Panc1 (cell line): ENCODE results near the gene DNAJB13. TPM values are rescaled to one million over a fixed set of nuclear protein-coding genes. Genes with fewer than 3 reads are reported as not detected.

Experiments
- ATAC-seq: fragments of 200-7000 bp; cut with Tn5 transposase; 2 replicates; pipeline ENCODE4 v1.9.1; 2020; ENCODE audit warnings: mild to moderate bottlenecking, moderate library complexity
- BruUV-seq: library from RNA; stranded (reverse); fragments of 400-500 nt; replicated peaks from 2 replicates; lab custom pipeline; 2021; lab: Mats Ljungman, UMichigan
- CTCF ChIA-PET: fragments of 300-600 bp; sonication (Branson Sonifier 250); formaldehyde crosslinking; loops from one replicate; lab custom pipeline; 2022; ENCODE audit warnings: antibody characterized with exemption; lab: Charles Lee
- POLR2A ChIA-PET: fragments of 300-600 bp; sonication (Branson Sonifier 250); formaldehyde crosslinking; loops from one replicate; lab custom pipeline; 2022; ENCODE audit warnings: antibody characterized with exemption; lab: Charles Lee
- DNase-seq: peaks from one replicate; pipeline ENCODE4 v3.0.0-alpha.2; 2010; ENCODE audit warnings: low read depth, low spot score
- H3K27ac ChIP-seq: 2 replicates; pipeline ENCODE4 v1.5.1; 2011; ENCODE audit warnings: mild to moderate bottlenecking, low read length, inconsistent platforms
- H3K27me3 ChIP-seq: fragments of 200-500 bp; sonication (Bioruptor generic); 2 replicates; pipeline ENCODE4 v1.6.0; 2014; ENCODE audit warnings: low read length, inconsistent platforms; ENCODE audit not compliant: control insufficient read depth, insufficient read depth
- H3K36me3 ChIP-seq: fragments of 200-500 bp; sonication (Bioruptor generic); 2 replicates; pipeline ENCODE4 v1.5.1; 2014; ENCODE audit warnings: inconsistent platforms, mild to moderate bottlenecking, low read length, moderate library complexity; ENCODE audit not compliant: control insufficient read depth, insufficient read depth
- H3K4me1 ChIP-seq: 2 replicates; pipeline ENCODE4 v1.5.1; 2011; ENCODE audit warnings: inconsistent platforms, mild to moderate bottlenecking, low read length, moderate library complexity; ENCODE audit not compliant: control insufficient read depth, insufficient read depth
- H3K4me3 ChIP-seq, 2 experiments: 2 replicates each; pipeline ENCODE4 v1.5.1; 2011 to 2012; ENCODE audit warnings: low read depth in 2 of 2, low read length in 2 of 2, mild to moderate bottlenecking in 2 of 2, inconsistent platforms in 1 of 2, moderate library complexity in 1 of 2
- H3K9me3 ChIP-seq: fragments of 200-500 bp; sonication (Bioruptor generic); 2 replicates; pipeline ENCODE4 v1.5.1; 2014; ENCODE audit warnings: low read depth, mild to moderate bottlenecking, inconsistent platforms, low read length, moderate library complexity; ENCODE audit not compliant: control insufficient read depth, insufficient read depth
- CTCF ChIP-seq: fragments of 450-650 bp; IDR thresholded peaks from 2 replicates; pipeline ENCODE4 v1.5.1; 2017; ENCODE audit warnings: mild to moderate bottlenecking
- POLR2AphosphoS5 ChIP-seq: IDR thresholded peaks from 2 replicates; pipeline ENCODE4 v1.6.1; 2012; ENCODE audit warnings: mild to moderate bottlenecking, low read depth, low read length, moderate library complexity
- REST ChIP-seq, 2 experiments: IDR thresholded peaks; 2 replicates each; pipeline ENCODE4 v1.6.1; 2011 to 2012; ENCODE audit warnings: low read depth in 2 of 2, control low read depth in 1 of 2, low read length in 1 of 2, mild to moderate bottlenecking in 1 of 2, moderate library complexity in 1 of 2; ENCODE audit not compliant: insufficient read depth in 1 of 2
- SIN3A ChIP-seq: IDR thresholded peaks from 2 replicates; pipeline ENCODE4 v1.6.1; 2012; ENCODE audit warnings: low read depth, mild to moderate bottlenecking, low read length, moderate library complexity, borderline replicate concordance; ENCODE audit not compliant: insufficient read depth
- TCF7L2 ChIP-seq: IDR thresholded peaks from 2 replicates; pipeline ENCODE4 v1.6.1; 2011; ENCODE audit warnings: mild to moderate bottlenecking, low read depth, low read length, inconsistent platforms
- in situ Hi-C: cut with HindIII; loops from 2 replicates; pipeline ENCODE4 v1.10.0; 2016; ENCODE audit warnings: low sequenced_read_pairs, low pct_unique_long_range_greater_than_20kb
- intact Hi-C: fragments of 100-400 bp; cut with micrococcal nuclease; formaldehyde crosslinking; loops from one replicate; pipeline ENCODE4 v1.10.0; 2022; ENCODE audit not compliant: unreplicated experiment
- total RNA-seq: library from RNA; stranded (reverse); gene quantifications from one replicate; pipeline ENCODE4 v1.2.1, GENCODE V29; 2021; ENCODE audit not compliant: unreplicated experiment

The DNAJB13 gene
- total RNA-seq, 1 experiment from 2014 or later, result not detected

GRCh38 chr11:73944901-73945300, 5.9 kb upstream of the DNAJB13 start:
- ChIA-PET POLR2A (no interaction called here), CTCF (interaction anchor here (0.6 kb wide), 1 partner anchor 129 kb away, joined by 4 read pairs; no protein-coding TSS in a partner anchor)
- no peak overlapping the region for H3K27ac ChIP-seq
- no TSS peak for BruUV-seq
- H3K4me1 ChIP-seq, result no peaks in the 10 kb centered on the region
- no peak for TF ChIP-seq REST (IDR thresholded peaks at IDR 0.05; ENCODE audit: insufficient read depth in 1 of 2, low read depth in 2 of 2, low read length in 1 of 2)
- TF ChIP-seq TCF7L2, result no peak
- TF ChIP-seq POLR2AphosphoS5, result no peak
- no peak for TF ChIP-seq SIN3A
- no peak for TF ChIP-seq CTCF
- no peak overlapping the region for H3K4me3 ChIP-seq
- ATAC-seq (no peak), DNase-seq (no peak)
- in situ Hi-C loops, result no loop called here
- H3K36me3 ChIP-seq, result no peaks in the 10 kb centered on the region
- H3K27me3 ChIP-seq, result no peaks in the 10 kb centered on the region
- H3K9me3 ChIP-seq, result 0 out of 2 replicates have a peak, but pooled peaks cover 9% of the 10 kb centered on the region
- intact Hi-C loops, result no loop called here

GRCh38 chr11:73945396-73945795, 5.4 kb upstream of the DNAJB13 start:
- Histone ChIP-seq H3K27ac (no peak overlapping the region), H3K27me3 (no peaks in the 10 kb centered on the region), H3K9me3 (0 out of 2 replicates have a peak, but pooled peaks cover 9% of the 10 kb centered on the region), H3K4me3 (no peak overlapping the region), H3K4me1 (no peaks in the 10 kb centered on the region), H3K36me3 (no peaks in the 10 kb centered on the region)
- in situ Hi-C loops, result no loop called here
- ChIA-PET POLR2A (interaction anchor here (0.5 kb wide), 1 partner anchor 14 kb away, joined by 4 read pairs; no protein-coding TSS in a partner anchor), CTCF (interaction anchor here (0.6 kb wide), 1 partner anchor 129 kb away, joined by 4 read pairs; no protein-coding TSS in a partner anchor)
- intact Hi-C loops, result no loop called here
- BruUV-seq, result no TSS peak
- TF ChIP-seq POLR2AphosphoS5 (no peak), SIN3A (no peak), CTCF (no peak), REST (IDR thresholded peaks at IDR 0.05; ENCODE audit: insufficient read depth in 1 of 2, low read depth in 2 of 2, low read length in 1 of 2) (no peak), TCF7L2 (no peak)
- DNase-seq, result no peak
- no peak for ATAC-seq
